Adrenal gland (tissue), 12 donors: Measurements from ENCODE around the gene FOXN3. TPM values are rescaled to one million over a fixed set of nuclear protein-coding genes. Genes with fewer than 3 reads are reported as not detected.

Experiments used
- DNase-seq, 7 donors: peaks; one replicate each; pipeline ENCODE4 v3.0.0-alpha.2; 2019 to 2020
- H3K27ac ChIP-seq, 5 donors: fragments of 200-600 bp; sonication (generic) in 4 of 5; 1 replicate in 3 of 5; 2 replicates in 2 of 5; pipeline versions ENCODE4 v1.5.1 to v1.8.0; 2016 to 2020; ENCODE audit warnings: mild to moderate bottlenecking in 1 of 5
- H3K27me3 ChIP-seq: fragments of 200-600 bp; 2 replicates; pipeline ENCODE4 v1.8.0; 2021
- H3K36me3 ChIP-seq, 2 donors: fragments of 200-600 bp; replicated peaks in 1 of 2; 1 replicate in 1 of 2; 2 replicates in 1 of 2; pipeline versions ENCODE4 v1.5.1 to v1.8.0; 2018 to 2022
- H3K4me1 ChIP-seq, 2 donors: fragments of 200-600 bp; replicated peaks in 1 of 2; 1 replicate in 1 of 2; 2 replicates in 1 of 2; pipeline versions ENCODE4 v1.5.1 to v1.8.0; 2018 to 2021
- H3K4me3 ChIP-seq, 4 donors: fragments of 200-600 bp; sonication (generic) in 3 of 4; one replicate each; pipeline ENCODE4 v1.5.1; 2016 to 2018
- H3K9me3 ChIP-seq, 3 donors: fragments of 200-600 bp; sonication (generic) in 1 of 3; replicated peaks in 1 of 3; 1 replicate in 2 of 3; 2 replicates in 1 of 3; pipeline versions ENCODE4 v1.5.1 to v1.8.0; 2016 to 2021
- POLR2A ChIP-seq, 2 donors: fragments of 450-650 bp; IDR thresholded peaks; one replicate each; pipeline ENCODE4 v1.6.1; 2017; ENCODE audit warnings: antibody characterized with exemption in 2 of 2, mild to moderate bottlenecking in 2 of 2, moderate library complexity in 1 of 2
- WGBS, 4 donors: extraction: QIAGEN DNeasy Blood & Tissue Kit in 2 of 4; methylation state at CpG; one replicate each; pipeline versions ENCODE4 v1.1.5 to v1.1.7; 2013 to 2017; 5-methylcytosine and 5-hydroxymethylcytosine counted together
- intact Hi-C, 2 donors: fragments of 100-400 bp; cut with DNase I; formaldehyde crosslinking; loops; one replicate each; pipeline versions ENCODE4 v1.14.1 to v1.15.0; 2022 to 2023
- polyA plus RNA-seq, 3 donors: library from polyadenylated mRNA; stranded (reverse); fragments of 200-250 nt in 2 of 3; fragments of 350-450 nt in 1 of 3; fragmentation: Illumina TruSeq in 1 of 3; extraction: RNeasy Lipid Tissue Mini Kit (QIAGEN cat#74804) in 1 of 3; gene quantifications; one replicate each; pipeline ENCODE4 v1.2.3, GENCODE V29; 2013 to 2014
- total RNA-seq, 9 donors: library from RNA; depleted of rRNA in 4 of 9; stranded (reverse); fragments of >200 nt in 4 of 9; fragments of 120-200 nt in 1 of 9; fragmentation: NEBNext Ultra II Directional in 1 of 9; extraction: Animal tissue kit (Norgen Biotek cat#: 25700) in 1 of 9; gene quantifications; one replicate each; pipeline versions ENCODE4 v1.1.0 to v1.2.4, GENCODE V29; 2013 to 2023
- TF ChIP-seq, protein P1 (sequence below), 6 experiments: fragments of 450-650 bp in 4 of 6; fragments of 200-600 bp in 2 of 6; sonication (generic) in 1 of 6; IDR thresholded peaks; 1 replicate in 5 of 6; 2 replicates in 1 of 6; pipeline versions ENCODE4 v1.5.1 to v1.8.0; 2016 to 2021; ENCODE audit warnings: antibody characterized with exemption in 6 of 6, mild to moderate bottlenecking in 2 of 6, moderate library complexity in 1 of 6
- donor health status: healthy with polysubstance abuse.
- donor health status: Bipolar disorder and iron deficiency.
- donor health status: DM: yes; HTN: yes; CAD: no.
- donor health status: DM: no; HTN: no; CAD: no.
- donor health status: DM: no; HTN: no; CAD: no.
- donor health status: DM: yes; HTN: yes; CAD: no.

FOXN3 gene
- total and polyA plus RNA-seq, 12 donors: 10.7 to 131 (median 96.8) TPM

DNA sequence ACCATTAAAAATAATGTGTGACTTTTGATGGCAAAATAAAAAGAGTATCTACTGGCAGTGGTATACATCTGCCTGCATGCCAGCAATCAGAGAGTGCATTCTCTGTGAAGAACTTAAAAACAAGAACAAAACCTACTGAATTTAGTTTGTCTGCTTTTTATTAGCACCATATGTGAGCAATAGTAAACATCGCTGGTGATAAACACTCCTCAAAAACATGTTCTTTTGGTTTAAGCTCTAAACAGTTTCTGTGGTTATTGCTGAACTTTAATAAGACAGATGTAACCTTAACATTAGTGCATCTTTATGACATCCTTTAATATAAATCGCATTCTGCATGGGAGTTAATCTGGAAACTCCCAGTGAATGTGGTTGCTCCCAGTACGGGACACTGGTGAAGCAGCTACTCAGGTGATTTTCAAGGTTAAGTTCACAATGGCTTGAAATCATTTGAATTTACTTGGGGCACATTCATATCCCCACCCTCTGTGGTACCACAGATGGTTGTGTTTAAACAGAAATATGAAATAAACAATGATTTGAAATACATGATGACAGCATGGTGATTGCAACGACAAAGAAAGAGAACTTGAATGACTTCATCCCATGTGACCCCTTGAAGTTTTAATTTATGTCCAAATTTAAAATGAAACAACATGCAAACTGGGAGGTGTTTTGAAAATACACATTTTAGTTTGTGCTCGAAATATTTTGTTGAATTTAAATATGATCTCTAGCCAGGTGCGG lies 285.9 kb downstream of the FOXN3 start:
- DNase-seq: no peak
- Histone ChIP-seq H3K4me1 (no peaks in the 10 kb centered on the region), H3K36me3 (no peaks in the 10 kb centered on the region), H3K27ac (no peak overlapping the region), H3K27me3 (no peaks in the 10 kb centered on the region), H3K4me3 (no peak overlapping the region), H3K9me3 (no peaks in the 10 kb centered on the region)
- 83 to 92% (median 92%) methylated on average over 6 of the region's 6 CpGs for whole genome bisulfite sequencing, 4 donors
- no peak for TF ChIP-seq POLR2A (IDR thresholded peaks at IDR 0.05)
- TF ChIP-seq, protein P1, sequence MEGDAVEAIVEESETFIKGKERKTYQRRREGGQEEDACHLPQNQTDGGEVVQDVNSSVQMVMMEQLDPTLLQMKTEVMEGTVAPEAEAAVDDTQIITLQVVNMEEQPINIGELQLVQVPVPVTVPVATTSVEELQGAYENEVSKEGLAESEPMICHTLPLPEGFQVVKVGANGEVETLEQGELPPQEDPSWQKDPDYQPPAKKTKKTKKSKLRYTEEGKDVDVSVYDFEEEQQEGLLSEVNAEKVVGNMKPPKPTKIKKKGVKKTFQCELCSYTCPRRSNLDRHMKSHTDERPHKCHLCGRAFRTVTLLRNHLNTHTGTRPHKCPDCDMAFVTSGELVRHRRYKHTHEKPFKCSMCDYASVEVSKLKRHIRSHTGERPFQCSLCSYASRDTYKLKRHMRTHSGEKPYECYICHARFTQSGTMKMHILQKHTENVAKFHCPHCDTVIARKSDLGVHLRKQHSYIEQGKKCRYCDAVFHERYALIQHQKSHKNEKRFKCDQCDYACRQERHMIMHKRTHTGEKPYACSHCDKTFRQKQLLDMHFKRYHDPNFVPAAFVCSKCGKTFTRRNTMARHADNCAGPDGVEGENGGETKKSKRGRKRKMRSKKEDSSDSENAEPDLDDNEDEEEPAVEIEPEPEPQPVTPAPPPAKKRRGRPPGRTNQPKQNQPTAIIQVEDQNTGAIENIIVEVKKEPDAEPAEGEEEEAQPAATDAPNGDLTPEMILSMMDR (IDR thresholded peaks at IDR 0.05): no peak
- intact Hi-C loops: no loop called here

GRCh38 chr14:89129570-89129969 lies 287.5 kb downstream of the FOXN3 start:
- WGBS, 4 donors: 53 to 66% (median 57%) methylated on average over 6 of the region's 6 CpGs
- peak in 6 of 7 donors; percentile 29 to 71 (median 51) for DNase-seq
- intact Hi-C loops: no loop called here

DNA sequence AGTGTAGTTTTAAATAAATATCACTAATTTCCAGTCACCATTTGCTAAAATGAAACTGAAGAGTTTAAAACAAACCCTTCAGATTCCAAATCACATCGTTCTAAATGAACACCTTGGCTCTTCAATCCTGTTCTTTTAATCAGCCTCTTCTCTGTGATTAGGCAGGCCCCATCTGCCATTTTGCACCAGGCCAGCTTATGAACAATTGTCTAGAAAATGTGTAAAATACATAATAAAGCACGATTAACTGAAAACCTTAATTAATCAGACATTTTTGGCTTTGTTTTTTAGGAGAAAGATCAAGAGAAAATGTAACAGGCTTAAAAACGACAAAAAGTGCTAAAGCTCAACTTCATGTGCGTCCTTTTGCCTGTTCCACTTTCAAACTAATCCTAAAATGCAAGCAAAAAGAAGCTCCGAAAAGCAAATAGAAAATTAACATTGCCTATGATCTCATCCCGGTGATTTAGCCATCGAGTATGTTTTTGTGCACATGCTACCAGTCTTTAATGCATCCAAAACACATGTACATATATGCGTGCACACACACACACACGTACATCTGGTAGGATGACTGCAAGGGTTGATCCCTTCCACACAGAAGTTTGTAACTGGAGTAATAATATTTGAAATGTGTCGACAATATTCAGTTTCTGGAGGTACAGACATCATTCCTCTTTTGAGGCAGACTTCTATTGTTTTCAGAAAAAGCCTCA lies 288.6 kb downstream of the FOXN3 start:
- intact Hi-C loops: no loop called here
- no peak for TF ChIP-seq POLR2A (IDR thresholded peaks at IDR 0.05)
- TF ChIP-seq, protein P1 (IDR thresholded peaks at IDR 0.05): no peak
- H3K27ac ChIP-seq: no peak overlapping the region
- no peaks in the 10 kb centered on the region for H3K9me3 ChIP-seq
- no peaks in the 10 kb centered on the region for H3K4me1 ChIP-seq
- no peaks in the 10 kb centered on the region for H3K27me3 ChIP-seq
- 92 to 94% (median 93%) methylated on average over 10 of the region's 10 CpGs for WGBS, 4 donors
- no peak overlapping the region for H3K4me3 ChIP-seq
- no peaks in the 10 kb centered on the region for H3K36me3 ChIP-seq
- DNase-seq: no peak

More at GRCh38 chr14:89129570-89129969, 287.5 kb downstream of the FOXN3 start:
- TF ChIP-seq, protein P1 (IDR thresholded peaks at IDR 0.05): no peak
- no peak for TF ChIP-seq POLR2A (IDR thresholded peaks at IDR 0.05)
- Histone ChIP-seq H3K27ac (no peak overlapping the region), H3K4me1 (no peaks in the 10 kb centered on the region), H3K27me3 (no peaks in the 10 kb centered on the region), H3K4me3 (no peak overlapping the region), H3K36me3 (no peaks in the 10 kb centered on the region), H3K9me3 (no peaks in the 10 kb centered on the region)

GRCh38 chr14:89126461-89126860 lies 290.6 kb downstream of the FOXN3 start:
- intact Hi-C loops: no loop called here
- Histone ChIP-seq H3K27ac (no peak overlapping the region), H3K9me3 (no peaks in the 10 kb centered on the region), H3K4me1 (no peaks in the 10 kb centered on the region), H3K27me3 (no peaks in the 10 kb centered on the region), H3K36me3 (no peaks in the 10 kb centered on the region), H3K4me3 (no peak overlapping the region)
- TF ChIP-seq, protein P1 (IDR thresholded peaks at IDR 0.05): no peak
- TF ChIP-seq POLR2A (IDR thresholded peaks at IDR 0.05): no peak
- 54 to 75% (median 66%) methylated on average over 4 of the region's 4 CpGs for WGBS, 4 donors
- DNase-seq: no peak
